ENCODE results near the gene TPPP2.
A peak's percentile ranks its signal among the peaks of the same experiment; 100 is the strongest.

The TPPP2 gene

GRCh38 chr14:21023817-21024584, 6.0 kb upstream of the TPPP2 start:
- Histone ChIP-seq H3K9ac (ENCODE audit: low read length) (no peak overlapping the region), H3K79me1 (ENCODE audit: low read length) (peaks cover 9% of the 10 kb centered on the region)
- no CpG with 5 or more reads among the region's 17 CpGs for WGBS (ENCODE audit: extremely low coverage, insufficient coverage, insufficient read length)

DNA sequence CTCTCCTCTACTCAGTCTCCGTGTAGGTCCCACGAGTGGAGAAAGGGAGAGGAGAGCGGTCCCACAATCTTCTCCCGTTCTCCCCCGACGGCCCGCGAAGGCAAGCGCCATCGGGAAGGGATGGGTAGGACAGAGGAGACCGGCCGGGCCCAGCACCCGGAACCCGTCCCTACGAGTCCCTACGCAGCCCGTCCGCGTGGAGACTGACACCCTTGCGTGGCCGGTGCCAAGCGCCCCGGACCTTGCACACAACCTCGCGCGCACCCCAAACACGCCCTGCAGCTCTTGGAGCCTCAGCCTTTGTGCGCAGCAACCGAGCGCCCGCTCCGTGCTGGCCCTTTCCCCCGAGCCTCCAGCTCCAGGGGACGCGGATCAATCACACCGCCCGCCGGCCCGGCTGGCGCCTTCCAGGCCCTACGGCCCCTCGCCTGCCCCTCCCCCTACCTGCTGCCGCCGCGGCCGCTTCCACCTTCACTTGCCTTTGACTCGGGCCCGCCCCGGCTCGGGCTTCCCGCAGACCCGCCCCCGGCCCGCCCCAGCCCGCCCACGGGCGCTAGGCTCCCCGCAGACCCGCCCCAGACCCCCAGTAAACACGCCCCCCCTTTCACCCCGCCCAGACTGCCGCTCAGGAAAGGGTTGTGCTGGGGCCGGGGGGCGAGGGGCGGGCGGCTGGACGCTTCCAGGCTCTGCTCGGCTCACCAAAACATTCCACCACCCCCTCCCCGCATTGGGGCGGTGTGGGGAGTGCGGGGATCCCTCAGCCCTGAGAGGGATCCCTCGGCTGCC, 5.2 kb upstream of the TPPP2 start, which contains the start of gene NDRG2:
Gene NDRG2 (minus strand): TSS at position 477 of the 786 bp plus-strand sequence. CDS start 1,746 bp downstream, outside the sequence.
- H3K18ac ChIP-seq (ENCODE audit: low read length): peak within 1 kb of the TSS; percentile 99
- H4K8ac ChIP-seq (ENCODE audit: low read depth, low read length): peak within 1 kb of the TSS; percentile 99
- peak within 1 kb of the TSS; percentile 95 for H2BK12ac ChIP-seq (ENCODE audit: low read length)
- DNase-seq: peak in 1 of 2 donors; percentile 43
- peak within 1 kb of the TSS; percentile 73 for H3K4ac ChIP-seq (ENCODE audit: low read depth, low read length)
- H3K4me3 ChIP-seq (ENCODE audit: low read depth, low read length): peak within 1 kb of the TSS; percentile 80
- peak within 1 kb of the TSS; percentile 95 for H2AFZ ChIP-seq (ENCODE audit: insufficient read depth, low read length, poor library complexity)
- no peaks in the 10 kb centered on the region for H3K9me3 ChIP-seq (ENCODE audit: insufficient read depth, low read depth, low read length)
- H3K36me3 ChIP-seq (ENCODE audit: control insufficient read depth in 1 of 2, insufficient read depth in 2 of 2, low read length in 2 of 2): no peaks in the 10 kb centered on the region
- peaks cover 6% of the 10 kb centered on the region for H3K79me2 ChIP-seq (ENCODE audit: control insufficient read depth, insufficient read depth, low read length, poor library complexity)
- no CpG with 5 or more reads among the region's 72 CpGs for WGBS (ENCODE audit: extremely low coverage, insufficient coverage, insufficient read length)
- peaks cover 27% of the 10 kb centered on the region in 2 experiments for H3K4me1 ChIP-seq (ENCODE audit: control insufficient read depth in 1 of 2, insufficient read depth in 2 of 2, low read length in 2 of 2)
- H3K4me2 ChIP-seq (ENCODE audit: low read length): peak within 1 kb of the TSS; percentile 93
- no peak within 1 kb of the TSS for H3K9ac ChIP-seq (ENCODE audit: low read length)
- H3K79me1 ChIP-seq (ENCODE audit: low read length): peaks cover 9% of the 10 kb centered on the region
- no peak within 1 kb of the TSS for H3K23ac ChIP-seq (ENCODE audit: low read length)
- peak within 1 kb of the TSS; percentile 97 for H3K14ac ChIP-seq (ENCODE audit: low read length)
- peak within 1 kb of the TSS; percentile 87 for H2BK120ac ChIP-seq (ENCODE audit: insufficient read depth, low read length, poor library complexity)
- peak within 1 kb of the TSS; percentile 81 for H4K12ac ChIP-seq (ENCODE audit: low read depth, low read length)
- H4K91ac ChIP-seq (ENCODE audit: low read depth, low read length): peak within 1 kb of the TSS; percentile 89
- H3K27me3 ChIP-seq (ENCODE audit: insufficient read depth, low read length): no peaks in the 10 kb centered on the region
- no peak within 1 kb of the TSS for H3K27ac ChIP-seq (ENCODE audit: low read depth, low read length)
- peak within 1 kb of the TSS; percentile 70 for H2AK5ac ChIP-seq (ENCODE audit: low read length)
- peak within 1 kb of the TSS; percentile 71 for H2BK5ac ChIP-seq (ENCODE audit: low read depth, low read length, poor library complexity)

More at GRCh38 chr14:21023817-21024584, 6.0 kb upstream of the TPPP2 start:
- Histone ChIP-seq H2BK120ac (ENCODE audit: insufficient read depth, low read length, poor library complexity) (peak overlapping the region; percentile 87), H3K4ac (ENCODE audit: low read depth, low read length) (peak overlapping the region; percentile 73), H3K4me1 (ENCODE audit: control insufficient read depth in 1 of 2, insufficient read depth in 2 of 2, low read length in 2 of 2) (peaks cover 27 to 30% of the 10 kb centered on the region in 2 experiments), H3K36me3 (ENCODE audit: control insufficient read depth in 1 of 2, insufficient read depth in 2 of 2, low read length in 2 of 2) (no peaks in the 10 kb centered on the region), H4K91ac (ENCODE audit: low read depth, low read length) (peak overlapping the region; percentile 89), H3K18ac (ENCODE audit: low read length) (peak overlapping the region; percentile 99), H3K79me2 (ENCODE audit: control insufficient read depth, insufficient read depth, low read length, poor library complexity) (peaks cover 6% of the 10 kb centered on the region), H2AFZ (ENCODE audit: insufficient read depth, low read length, poor library complexity) (no peak overlapping the region), H3K4me3 (ENCODE audit: low read depth, low read length) (peak overlapping the region; percentile 80), H4K8ac (ENCODE audit: low read depth, low read length) (peak overlapping the region; percentile 99), H2BK5ac (ENCODE audit: low read depth, low read length, poor library complexity) (peak overlapping the region; percentile 71), H2BK12ac (ENCODE audit: low read length) (peak overlapping the region; percentile 95), H3K9me3 (ENCODE audit: insufficient read depth, low read depth, low read length) (no peaks in the 10 kb centered on the region), H3K23ac (ENCODE audit: low read length) (no peak overlapping the region), H3K14ac (ENCODE audit: low read length) (peak overlapping the region; percentile 97), H4K12ac (ENCODE audit: low read depth, low read length) (peak overlapping the region; percentile 81), H3K27me3 (ENCODE audit: insufficient read depth, low read length) (no peaks in the 10 kb centered on the region), H3K4me2 (ENCODE audit: low read length) (peak overlapping the region; percentile 85), H2AK5ac (ENCODE audit: low read length) (peak overlapping the region; percentile 63), H3K27ac (ENCODE audit: low read depth, low read length) (no peak overlapping the region)
- DNase-seq: no peak

- no peak overlapping the region for H3K23ac ChIP-seq (ENCODE audit: low read length)
- H2AK5ac ChIP-seq (ENCODE audit: low read length): peak overlapping the region; percentile 70
- no peaks in the 10 kb centered on the region for H3K9me3 ChIP-seq (ENCODE audit: insufficient read depth, low read depth, low read length)
- peak overlapping the region; percentile 74 for H2BK120ac ChIP-seq (ENCODE audit: insufficient read depth, low read length, poor library complexity)
- peak overlapping the region; percentile 24 for H3K4ac ChIP-seq (ENCODE audit: low read depth, low read length)
- peak overlapping the region; percentile 94 for H3K18ac ChIP-seq (ENCODE audit: low read length)
- H3K4me3 ChIP-seq (ENCODE audit: low read depth, low read length): peak overlapping the region; percentile 75
- H4K91ac ChIP-seq (ENCODE audit: low read depth, low read length): peak overlapping the region; percentile 77
- no CpG with 5 or more reads among the region's 58 CpGs for WGBS (ENCODE audit: extremely low coverage, insufficient coverage, insufficient read length)
- peak overlapping the region; percentile 54 for H2BK5ac ChIP-seq (ENCODE audit: low read depth, low read length, poor library complexity)
- peaks cover 27% of the 10 kb centered on the region in 2 experiments for H3K4me1 ChIP-seq (ENCODE audit: control insufficient read depth in 1 of 2, insufficient read depth in 2 of 2, low read length in 2 of 2)
- H3K79me1 ChIP-seq (ENCODE audit: low read length): peaks cover 9% of the 10 kb centered on the region
- peak overlapping the region; percentile 53 for H2AFZ ChIP-seq (ENCODE audit: insufficient read depth, low read length, poor library complexity)
- no peak overlapping the region for H3K9ac ChIP-seq (ENCODE audit: low read length)
- H3K27ac ChIP-seq (ENCODE audit: low read depth, low read length): no peak overlapping the region
- H4K8ac ChIP-seq (ENCODE audit: low read depth, low read length): peak overlapping the region; percentile 85
- peak overlapping the region; percentile 79 for H4K12ac ChIP-seq (ENCODE audit: low read depth, low read length)
- H3K14ac ChIP-seq (ENCODE audit: low read length): peak overlapping the region; percentile 92
- H3K79me2 ChIP-seq (ENCODE audit: control insufficient read depth, insufficient read depth, low read length, poor library complexity): peaks cover 6% of the 10 kb centered on the region
- H3K27me3 ChIP-seq (ENCODE audit: insufficient read depth, low read length): no peaks in the 10 kb centered on the region
- no peak for DNase-seq
- peak overlapping the region; percentile 93 for H3K4me2 ChIP-seq (ENCODE audit: low read length)
- peak overlapping the region; percentile 37 for H2BK12ac ChIP-seq (ENCODE audit: low read length)
- H3K36me3 ChIP-seq (ENCODE audit: control insufficient read depth in 1 of 2, insufficient read depth in 2 of 2, low read length in 2 of 2): no peaks in the 10 kb centered on the region
These were observed 4.4 kb upstream of the TPPP2 start for GRCh38 chr14:21025371-21026273.

All from trophoblast cell (in vitro differentiated cells and primary cell).